NCI-H510A (cell line): Measurements from ENCODE around the gene USF3.

Experiments
- DNase-seq: peaks from one replicate; lab custom pipeline; 2025; lab: John Stamatoyannopoulos, UW

The USF3 gene

DNA sequence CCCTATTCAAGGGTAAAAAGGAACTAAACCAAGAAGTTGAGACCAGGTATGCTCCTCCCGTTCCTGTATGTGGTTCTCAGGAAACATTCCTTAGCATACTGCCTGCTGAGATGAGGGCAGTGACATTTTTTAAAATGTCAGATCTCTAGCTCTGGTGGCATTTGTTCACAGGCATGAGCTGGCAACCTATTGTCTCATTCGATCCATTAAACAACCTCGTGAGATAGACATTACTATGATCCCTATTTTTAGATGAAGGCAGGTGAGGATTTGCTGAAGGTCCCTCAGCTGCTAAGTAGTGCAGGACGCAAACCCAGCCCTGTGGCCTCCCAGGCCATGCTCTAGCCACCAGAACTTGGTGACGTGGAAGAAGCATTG is 89.2 kb downstream of the USF3 start:
- no peak for DNase-seq

DNA sequence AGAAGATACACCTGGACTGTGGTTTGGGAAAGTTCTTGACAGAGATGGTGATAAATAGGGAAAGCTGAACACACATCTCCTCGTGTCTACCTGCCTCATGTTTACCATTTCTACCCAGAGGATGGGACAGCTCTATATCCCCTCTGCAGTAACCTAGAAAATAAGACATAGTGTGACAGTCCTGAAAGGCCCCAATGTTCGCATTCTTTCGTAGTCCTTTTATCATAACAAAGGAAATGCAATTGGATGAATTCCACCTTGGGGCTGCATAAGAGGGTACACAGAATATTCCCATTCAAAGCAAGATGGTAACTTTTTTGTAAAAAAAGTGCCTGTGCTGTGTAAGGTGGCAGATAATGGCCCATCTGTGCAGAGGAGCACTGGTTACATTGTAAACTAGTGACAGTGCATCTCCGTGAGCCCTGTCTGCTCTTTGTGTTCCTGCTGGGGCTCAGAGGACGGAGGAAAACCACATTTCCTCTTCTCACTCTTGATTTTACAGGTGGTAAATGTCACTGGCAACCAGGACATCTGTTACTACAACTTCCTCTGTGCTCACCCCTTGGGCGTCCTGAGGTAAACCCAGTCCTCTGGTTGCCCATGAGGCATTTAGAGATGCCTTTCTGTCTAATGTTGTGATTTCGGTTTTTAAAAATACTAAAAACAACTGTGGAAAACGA is 89.8 kb downstream of the USF3 start:
- DNase-seq, result no peak

DNA sequence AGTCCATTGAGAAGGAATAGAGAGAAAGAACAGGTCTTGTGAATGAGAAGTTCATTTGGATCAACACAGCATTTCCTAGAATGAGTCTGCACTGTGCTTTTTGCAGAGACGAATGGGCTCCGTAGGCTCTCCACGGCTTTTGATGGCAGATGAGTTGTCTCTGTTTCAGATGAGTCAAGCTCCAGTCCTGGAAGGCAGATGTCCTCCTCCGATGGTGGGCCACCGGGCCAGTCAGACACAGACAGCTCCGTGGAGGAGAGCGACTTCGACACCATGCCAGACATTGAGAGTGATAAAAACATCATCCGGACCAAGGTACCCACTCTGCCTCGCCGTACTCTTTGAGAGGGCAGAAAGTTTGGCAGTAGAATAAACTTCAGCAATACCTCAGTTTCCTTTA is 93.6 kb downstream of the USF3 start:
- no peak for DNase-seq

DNA sequence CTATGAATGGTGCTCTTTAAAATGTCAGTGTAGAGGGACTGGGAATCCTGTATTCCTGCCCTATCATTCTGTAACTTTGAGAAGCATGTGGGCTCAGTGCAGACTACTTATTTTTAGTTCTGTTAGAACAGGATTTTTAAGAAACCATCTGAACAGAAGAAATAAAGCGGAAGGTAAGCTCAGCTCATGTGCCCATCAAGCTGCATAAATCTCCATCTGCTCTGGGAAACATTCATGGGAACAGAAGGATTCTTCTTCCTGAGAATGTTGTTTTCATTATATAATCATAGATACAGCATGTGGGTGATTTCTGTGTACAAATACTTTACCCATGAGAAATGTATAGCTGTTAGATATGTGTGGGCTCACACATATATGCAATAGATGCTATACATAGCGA is 94.2 kb downstream of the USF3 start:
- DNase-seq, result no peak

DNA sequence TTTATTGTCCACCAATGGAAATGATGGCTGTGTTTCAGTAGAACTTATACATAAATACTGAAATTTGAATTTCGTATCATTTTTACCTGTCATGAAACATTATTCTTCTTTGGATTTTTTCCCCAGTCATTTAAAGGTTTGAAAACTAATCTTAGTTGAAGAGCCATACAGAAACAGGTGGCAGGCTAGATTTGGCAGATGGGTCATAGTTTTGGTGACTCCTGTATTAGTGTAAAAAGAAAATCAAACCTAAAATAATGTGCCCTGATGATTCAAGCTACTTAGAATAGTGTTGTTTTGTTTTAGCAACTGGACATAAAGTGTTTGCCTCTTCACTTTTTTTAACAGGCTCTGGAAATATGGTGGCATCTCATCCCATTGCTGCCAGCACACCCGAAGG is 95.2 kb downstream of the USF3 start:
- no peak for DNase-seq

DNA sequence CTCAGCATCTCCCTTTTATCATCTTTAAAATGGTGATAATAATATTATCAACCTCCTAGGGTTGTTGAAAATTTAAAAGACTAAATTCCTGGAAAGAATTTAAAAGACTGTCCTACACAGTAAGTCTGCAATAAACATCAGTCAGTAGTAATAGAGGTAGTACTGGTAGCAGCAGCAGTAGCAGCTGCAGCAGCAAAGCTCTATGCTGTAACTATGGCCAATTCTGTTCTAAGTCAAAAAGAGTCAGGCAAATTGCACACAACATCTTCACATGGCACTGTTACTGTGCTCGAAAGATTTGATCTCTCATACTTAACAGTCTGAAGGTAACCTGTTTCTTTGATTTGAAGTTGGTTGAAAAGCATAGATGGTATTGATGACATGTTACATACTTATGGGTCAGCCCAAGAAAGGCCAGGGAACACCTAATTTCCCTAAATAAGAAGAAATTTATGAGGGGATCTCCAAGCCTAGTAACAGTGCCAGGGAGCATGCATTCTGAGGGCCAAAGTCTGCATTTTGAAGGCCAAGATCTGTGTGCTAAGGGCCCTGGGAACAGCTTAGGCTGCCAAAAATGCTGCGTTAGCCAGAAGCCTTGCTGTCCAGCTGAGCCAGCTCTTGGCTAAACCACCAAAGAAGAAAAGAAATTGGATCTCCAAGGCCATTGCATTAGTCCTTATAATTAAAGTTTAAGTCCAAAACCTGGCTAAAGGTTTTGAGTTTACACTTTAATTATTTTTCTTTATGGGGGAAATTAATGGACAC is 95.8 kb downstream of the USF3 start:
- no peak for DNase-seq
